GM10847 (cell line): ENCODE results near the gene DCAF17.

Experiments
- POLR2A ChIP-seq: IDR thresholded peaks from 2 replicates; pipeline ENCODE4 v1.6.1; 2011; ENCODE audit not compliant: insufficient read length; ENCODE audit errors: extremely low read depth

The DCAF17 gene

DNA sequence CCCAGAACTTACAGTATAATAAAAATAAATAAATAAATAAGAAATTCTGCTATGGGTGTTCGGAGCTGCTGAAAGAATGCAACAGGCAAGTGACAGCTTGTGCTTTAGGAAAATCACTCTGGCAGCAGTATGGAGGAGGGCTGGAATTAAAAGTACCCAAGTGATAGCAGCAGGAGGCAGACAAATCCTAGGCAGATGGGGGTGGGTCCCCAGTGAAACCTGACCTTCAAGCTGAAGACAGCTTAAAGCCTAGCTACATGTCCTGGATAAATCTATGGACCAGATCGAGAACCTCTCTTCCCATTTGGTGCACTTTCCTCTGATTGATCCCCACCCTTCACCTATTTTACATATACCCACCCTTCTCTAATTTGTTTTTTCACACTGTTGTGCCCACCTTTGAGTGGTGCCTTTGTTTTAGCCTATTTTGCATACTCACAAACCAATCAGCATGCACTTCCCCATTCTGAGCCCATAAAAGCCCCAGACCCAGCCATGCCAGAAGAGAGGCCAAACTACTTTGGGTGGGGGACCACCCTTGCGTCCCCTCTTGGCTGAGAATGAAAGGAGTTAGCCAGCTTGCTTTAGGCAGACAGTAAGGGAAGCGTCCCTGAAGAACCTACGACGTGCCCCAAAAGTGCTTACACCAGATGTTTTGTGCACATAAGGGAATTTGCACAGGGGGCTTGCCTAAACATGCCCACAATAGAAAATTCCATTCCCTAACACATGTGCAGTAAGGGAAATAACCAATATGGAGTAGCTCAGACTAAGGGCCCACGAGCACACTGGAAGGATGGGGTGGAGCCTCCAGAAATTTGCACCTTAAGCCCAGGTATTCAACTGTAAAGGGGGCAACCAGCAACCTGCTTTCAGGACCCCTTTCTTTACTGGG is 3.3 kb upstream of the DCAF17 start:
- TF ChIP-seq POLR2A = no peak

DNA sequence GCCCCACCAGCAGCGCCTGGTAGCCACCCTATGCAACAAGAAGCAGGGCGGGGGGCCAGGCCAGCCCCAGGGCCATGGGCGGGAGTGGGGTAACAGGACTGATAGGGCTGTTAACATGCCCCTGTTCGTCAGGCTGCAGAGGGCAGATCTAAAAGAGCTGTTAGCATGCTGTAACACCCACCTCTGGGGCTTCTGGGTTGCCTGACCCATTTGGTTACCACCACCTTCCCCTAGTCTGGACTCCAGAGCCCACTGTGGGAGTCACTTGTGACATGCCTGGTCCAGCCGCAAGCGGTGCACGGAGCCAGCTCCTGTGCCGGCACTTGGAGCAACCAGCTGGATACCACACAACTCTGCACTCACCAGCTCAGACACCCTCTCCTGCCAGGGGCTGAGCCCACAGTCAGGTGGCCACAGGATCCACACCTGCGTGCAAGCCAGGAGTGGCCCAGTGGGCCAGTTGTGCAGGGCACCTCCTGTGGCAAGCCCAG is 2.3 kb upstream of the DCAF17 start:
- no peak for TF ChIP-seq POLR2A

DNA sequence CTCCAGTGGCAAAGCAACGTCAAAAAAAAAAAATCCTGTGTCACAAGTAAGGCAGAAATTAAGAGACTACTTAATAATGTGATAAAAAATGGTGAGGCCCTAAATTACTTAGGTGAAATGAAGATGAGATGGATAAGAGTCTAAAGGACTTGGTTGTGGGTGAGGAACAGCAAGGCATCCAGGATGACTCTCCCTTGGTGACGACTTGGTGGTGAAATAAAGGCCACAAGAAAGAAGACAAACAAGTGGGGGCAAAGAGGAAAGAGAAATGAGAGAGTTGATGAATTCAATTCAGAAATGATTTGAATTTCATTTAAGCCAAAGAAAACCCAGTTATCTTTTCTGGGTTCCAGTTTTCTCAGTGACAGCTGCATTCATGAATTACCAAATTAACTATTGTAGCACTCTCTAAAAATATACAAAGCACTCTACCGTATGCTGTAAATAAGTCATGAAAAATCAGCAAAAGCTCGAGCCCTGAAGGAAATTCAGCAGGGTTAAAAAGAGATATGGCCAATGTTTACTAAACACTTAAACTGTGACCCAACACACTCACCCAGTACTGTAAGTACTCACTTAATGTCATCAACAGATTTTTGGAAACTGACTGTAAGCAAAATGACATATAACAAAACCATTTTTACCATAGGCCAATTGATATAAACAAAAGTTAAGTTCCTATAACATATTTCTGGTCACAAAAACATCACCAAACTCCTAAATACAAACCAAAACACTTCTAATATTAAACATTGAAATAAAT is 1.6 kb upstream of the DCAF17 start:
- TF ChIP-seq POLR2A = no peak

DNA sequence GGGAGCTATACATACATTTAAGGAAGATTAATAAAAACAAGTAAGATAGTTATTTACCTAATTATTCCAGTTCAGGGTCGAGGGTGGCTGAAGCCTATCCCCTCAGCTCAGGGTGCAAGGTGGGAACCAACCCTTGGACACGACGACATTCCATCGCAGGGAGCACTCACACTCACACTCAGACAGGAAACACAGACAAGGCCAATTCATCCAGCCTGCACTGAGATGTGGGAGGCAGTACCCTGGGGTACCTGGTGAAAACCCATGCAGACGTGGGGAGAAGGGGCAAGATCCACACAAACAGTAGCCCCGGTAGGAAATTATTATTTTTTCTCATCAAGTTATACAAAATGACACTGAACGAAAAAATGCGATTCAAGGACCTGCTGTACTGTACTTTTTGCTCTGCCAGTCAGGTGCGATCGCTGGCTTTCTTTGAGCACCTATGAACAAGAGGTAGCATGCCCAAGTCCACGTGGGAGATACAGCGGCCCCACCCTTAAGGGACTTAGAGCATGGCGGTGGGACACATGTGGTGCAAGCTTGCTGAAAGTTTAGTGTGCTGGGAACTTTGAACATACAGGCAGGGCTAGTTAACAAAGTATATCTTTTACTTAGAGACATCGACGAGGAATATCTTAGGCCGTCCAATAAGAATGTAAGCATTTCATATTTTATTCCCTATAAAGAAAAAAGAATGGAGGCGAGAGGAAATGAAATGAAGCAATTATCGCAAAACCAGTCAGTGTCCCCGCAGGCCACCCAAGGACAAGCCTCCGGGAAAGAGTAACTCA is 860 bp upstream of the DCAF17 start:
- TF ChIP-seq POLR2A = no peak

DNA sequence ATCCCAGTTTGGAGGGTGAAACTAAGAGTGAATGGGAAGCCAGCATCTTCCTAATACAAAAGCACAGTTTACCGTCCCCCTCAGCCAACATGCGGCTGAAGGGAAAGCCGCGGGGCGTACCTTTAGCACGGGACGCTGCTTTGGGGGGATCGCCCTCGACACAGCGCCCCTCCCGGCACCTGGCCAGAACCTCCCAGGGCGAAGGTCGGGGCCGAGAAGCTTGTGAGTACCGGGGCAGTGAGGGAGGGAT is 338 bp upstream of the DCAF17 start, which contains the start of gene METTL8:
Gene METTL8, minus strand, starts transcription at position 228 of the 250 bp plus-strand sequence. CDS start 41,805 bp downstream, outside the sequence.
- peak; percentile 79 for TF ChIP-seq POLR2A

DNA sequence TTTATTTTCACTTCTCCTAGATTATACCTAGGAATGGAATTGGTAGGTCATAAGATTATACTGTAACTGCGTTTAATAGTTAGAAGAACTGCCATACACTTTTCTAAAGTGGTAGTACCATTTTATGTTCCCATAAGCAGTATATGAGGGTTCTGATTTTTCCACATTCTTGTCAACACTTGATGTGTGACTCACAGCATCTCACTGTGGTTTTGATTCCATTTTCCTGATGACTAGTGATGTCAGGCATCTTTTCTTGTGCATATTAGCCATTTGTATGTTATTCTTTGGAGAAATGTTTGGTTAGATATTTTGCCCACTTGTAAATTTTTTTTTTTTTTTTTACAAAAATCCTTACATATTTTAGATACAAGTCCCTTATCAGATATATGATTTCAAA is 2.3 kb downstream of the DCAF17 start:
- no peak for TF ChIP-seq POLR2A

DNA sequence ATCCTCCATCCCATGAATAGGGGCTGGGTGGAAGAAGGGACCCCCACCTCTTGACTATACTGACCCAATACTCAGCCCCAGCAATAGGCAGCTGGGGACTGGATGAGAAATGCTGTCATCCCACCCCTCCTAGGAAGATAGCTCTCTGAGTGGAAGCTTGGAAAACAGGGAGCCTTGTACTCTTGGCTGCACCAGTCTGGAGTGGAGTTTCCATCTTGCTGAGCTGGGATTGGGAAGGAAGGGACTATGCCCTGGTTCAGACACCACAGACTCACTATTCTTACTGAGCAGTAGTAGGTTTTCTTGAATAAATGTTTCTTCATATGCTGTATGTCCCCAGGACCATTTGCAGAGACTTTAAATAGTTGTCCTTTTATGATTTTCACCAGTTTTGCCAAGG is 7.4 kb downstream of the DCAF17 start:
- no peak for TF ChIP-seq POLR2A

DNA sequence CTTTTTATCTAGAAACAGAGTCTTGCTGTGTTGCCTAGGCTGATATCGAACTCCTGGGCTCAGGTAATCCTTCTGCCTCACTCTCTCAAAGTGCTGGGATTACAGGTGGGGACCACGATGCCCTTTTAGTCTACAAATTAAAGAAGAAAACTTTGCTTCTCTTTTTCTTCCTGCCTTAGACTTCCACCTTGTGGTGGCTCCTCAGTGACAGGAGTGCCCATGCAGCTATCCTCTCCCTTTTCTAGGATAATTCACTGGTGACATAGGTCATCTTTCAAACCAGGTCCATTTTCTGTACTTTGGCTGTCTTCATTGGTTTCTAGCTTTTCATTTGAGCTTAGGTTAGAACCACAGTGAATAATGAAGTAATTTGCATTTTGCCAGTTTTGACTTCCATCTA is 13.6 kb downstream of the DCAF17 start:
- no peak for TF ChIP-seq POLR2A

DNA sequence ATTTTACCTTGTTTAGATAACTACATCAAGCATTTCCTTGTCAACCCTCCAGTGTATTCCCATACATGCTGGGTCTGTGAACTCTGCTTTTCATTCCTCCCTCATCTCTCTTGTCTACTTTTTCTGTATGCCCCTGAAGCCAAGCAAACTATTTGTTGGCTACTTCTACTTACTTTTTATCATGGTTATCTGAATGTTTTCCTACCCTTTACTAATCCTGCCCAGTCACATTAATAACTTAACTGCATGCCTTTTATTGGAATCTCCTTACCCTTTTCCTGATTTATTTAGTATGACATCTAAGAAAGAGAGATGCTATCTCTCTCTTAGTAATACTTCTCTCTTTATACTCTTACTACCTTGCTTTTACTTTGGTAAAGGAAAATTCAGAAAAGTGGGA is 17.0 kb downstream of the DCAF17 start:
- no peak for TF ChIP-seq POLR2A

DNA sequence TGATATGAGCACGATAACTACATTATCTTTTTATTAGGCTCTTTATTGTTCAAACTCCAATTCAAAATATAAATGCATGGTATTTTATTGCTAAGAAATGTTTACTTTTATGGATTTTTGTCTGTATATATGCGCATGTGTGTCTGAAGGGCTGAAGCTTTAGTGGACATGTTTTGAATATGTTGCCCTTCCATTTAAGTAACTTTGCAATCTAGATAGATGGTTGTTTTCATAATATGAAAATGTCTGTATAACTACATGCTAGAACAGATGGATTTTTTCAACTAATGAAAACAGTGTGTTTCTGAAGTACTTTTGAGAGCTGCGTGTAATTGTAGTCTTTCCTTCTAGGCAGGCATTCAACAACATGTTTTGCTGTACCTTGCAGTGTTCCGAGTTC is 18.7 kb downstream of the DCAF17 start:
- no peak for TF ChIP-seq POLR2A

DNA sequence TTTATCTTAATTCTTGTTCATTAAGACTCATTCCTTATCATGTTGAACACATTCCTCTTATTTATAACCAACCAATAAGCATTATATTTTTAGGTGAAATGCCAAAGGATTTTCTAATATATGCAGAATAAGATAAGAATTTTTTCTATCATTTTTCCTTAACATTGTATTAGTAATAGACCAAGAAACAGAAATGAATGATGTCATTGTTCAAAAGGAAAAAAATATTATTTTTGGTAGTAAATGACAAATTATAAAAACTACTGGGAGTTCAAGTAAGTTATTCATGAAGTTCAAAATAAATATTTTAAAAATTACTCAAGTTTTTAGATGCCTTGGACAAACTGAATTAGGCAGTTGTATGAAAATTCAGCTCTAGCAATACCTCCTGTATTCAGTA is 25.5 kb downstream of the DCAF17 start:
- TF ChIP-seq POLR2A = no peak

DNA sequence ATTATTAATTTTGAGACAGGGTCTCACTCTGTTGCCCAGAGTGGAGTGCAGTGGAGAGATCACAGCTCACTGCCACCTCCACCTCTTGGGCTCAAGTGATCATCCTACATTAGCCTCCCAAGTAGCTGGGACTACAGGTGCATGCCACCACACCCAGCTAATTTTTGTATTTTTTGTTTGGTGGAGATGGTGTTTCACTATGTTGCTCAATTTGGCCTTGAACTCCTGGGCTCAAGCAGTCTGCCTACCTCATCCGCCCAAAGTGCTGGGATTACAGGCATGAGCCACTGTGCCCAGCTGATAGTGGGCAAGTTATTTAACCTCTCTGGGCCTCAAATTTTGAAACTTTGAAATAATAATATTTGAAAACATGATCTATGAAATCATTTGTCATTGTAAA is 26.5 kb downstream of the DCAF17 start:
- TF ChIP-seq POLR2A = no peak

DNA sequence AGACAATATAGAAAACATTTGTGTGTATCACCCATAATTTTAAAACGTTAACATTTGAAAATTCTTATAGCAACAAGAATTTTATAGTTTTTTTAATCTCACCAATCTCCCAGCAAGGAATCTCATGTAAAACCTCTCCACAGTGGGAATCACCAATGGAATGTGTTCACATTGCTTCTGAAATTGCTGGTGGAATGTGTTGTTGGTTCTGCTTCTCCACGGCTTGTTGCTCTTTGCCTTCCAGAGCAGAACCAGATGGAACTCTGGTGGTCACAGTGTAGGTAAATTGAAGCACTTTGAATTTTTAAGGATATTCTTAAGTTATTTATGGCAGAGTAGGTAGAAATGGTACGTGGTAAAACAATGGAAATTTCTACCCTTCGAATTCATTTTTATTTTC is 35.1 kb downstream of the DCAF17 start:
- no peak for TF ChIP-seq POLR2A

DNA sequence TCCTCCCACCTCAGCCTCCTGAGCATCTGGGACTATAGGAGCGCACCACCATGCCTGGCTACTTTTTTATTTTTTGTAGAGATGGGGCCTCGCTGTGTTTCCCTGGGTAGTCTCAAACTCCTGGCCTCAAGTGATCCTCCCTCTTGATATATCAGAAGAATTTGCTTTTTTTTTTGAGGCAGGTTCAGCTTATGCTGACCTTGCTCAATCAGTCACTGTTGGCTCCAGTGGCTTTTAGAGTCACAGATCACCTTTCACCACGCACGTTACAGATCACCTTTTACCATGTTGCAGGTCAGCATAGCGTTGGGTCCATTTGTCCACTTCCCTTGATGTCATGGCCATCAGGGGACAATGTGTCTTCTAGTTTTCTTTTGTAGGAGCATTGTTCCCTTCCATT is 36.1 kb downstream of the DCAF17 start:
- no peak for TF ChIP-seq POLR2A

DNA sequence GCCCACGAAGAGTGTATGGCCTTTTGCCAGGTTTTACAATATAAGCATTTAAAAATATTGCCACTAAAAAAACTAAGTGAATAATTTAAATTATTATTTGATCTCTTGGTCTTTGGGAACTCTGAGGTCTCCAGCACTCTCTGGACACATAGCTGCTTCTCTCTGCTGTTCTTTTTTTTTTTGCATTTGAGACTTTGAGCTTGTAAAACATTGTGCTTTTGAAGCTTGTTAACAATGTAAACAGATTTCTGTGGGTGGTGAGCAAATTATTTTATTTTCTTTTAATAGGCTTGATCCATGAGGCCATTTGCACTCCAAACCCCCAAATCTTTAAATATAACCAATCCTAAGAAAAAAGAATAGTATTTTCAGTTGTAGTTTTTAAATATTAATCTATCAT is 42.0 kb downstream of the DCAF17 start:
- no peak for TF ChIP-seq POLR2A

DNA sequence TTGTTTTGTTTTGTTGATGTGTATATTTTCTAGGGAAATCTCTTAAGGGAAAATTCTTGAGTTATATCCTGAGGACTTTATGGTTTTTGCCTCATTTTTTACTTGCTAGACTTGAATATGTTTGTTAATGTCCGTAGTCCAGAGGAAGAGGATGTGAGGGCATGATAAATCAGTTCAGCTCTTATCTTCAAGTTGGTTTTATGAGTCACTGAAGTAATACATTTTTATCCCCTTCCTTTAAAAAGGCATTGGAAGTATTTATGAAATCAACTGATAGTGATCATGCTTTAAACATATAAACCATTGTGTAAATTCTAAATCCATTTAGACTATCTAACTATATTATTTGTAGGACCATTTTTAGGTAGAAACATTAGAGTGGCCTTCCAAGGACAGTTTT is 44.3 kb downstream of the DCAF17 start:
- TF ChIP-seq POLR2A = no peak
